ENCODE results near the gene PYCARD. TPM values are rescaled to one million over a fixed set of nuclear protein-coding genes. Genes with fewer than 3 reads are reported as not detected.
"Not testable (repeated sequence)": the region's sequence is repeated elsewhere in the genome, so short reads cannot be mapped to it uniquely, and the experiment has no call there.

The PYCARD gene
- total RNA-seq, 1 donor from 2014 or later = 3.0 TPM

GRCh38 chr16:31191697-31192428 lies 10.7 kb downstream of the PYCARD start:
- no peak for DNase-seq (ENCODE audit: low read depth)

- no peak for DNase-seq (ENCODE audit: low read depth)
Observed at GRCh38 chr16:31190818-31191444, 11.6 kb downstream of the PYCARD start.

DNA sequence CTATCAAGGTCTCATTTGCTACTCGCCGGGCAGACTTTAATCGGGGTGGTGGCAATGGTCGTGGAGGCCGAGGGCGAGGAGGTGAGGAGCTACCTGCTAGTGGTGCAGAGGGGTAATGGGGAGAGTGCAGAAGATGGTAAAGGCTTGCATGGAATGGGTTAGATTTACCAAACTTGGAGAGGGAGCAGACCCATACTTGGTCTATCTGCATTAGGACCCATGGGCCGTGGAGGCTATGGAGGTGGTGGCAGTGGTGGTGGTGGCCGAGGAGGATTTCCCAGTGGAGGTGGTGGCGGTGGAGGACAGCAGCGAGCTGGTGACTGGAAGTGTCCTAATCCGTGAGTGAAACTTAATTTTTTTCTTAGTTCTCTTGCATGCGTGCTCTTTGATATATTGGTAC lies 12.5 kb downstream of the PYCARD start:
- DNase-seq (ENCODE audit: low read depth) = no peak

GRCh38 chr16:31189412-31189778 lies 13.2 kb downstream of the PYCARD start:
- no peak for DNase-seq (ENCODE audit: low read depth)

GRCh38 chr16:31188450-31189411 lies 13.8 kb downstream of the PYCARD start:
- no peak for DNase-seq (ENCODE audit: low read depth)

- no peak for DNase-seq (ENCODE audit: low read depth)
Observed at GRCh38 chr16:31187808-31188189, 14.8 kb downstream of the PYCARD start.

DNA sequence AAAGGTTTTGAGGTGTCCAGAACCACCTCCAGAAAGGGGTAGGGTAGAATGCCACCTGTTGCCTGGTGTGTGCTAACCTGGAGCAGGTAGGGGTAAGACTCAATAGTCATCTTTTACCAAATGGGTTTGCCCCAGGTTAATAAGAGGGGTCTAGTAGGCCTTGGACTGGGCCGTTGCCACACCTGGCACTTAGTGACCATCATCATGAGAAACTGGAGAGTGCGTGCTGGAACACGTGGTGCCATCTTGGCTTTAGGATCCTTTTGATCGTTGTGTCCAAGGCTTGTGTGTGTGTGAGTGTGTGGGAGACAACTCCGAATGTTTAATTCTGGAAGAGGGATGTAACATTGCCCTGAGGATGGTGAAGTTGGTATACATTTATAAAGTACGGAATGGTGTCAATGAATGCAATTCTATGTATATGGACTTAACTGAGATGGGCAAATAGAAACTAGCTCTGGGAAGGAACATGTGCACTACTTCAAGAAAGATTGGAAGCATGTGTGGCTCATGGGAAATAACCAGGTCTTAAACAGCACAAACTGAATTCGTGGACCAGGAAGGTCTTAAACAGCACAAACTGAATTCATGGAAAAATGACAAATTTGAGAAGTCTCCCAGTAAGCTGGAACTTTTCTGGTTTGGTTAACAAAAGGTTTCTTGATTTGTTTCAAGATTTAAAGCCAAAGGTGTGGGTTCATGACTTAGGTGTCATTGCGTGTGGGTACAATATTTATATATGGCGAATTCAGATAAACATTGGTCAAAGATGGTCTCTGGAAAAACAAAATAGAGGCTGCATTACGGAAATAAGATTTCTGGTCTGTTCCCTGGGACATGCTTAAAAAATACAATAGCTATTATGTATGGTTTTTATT lies 15.4 kb downstream of the PYCARD start:
- DNase-seq (ENCODE audit: low read depth) = no peak

- no peak for DNase-seq (ENCODE audit: low read depth)
Observed at GRCh38 chr16:31186176-31186575, 16.4 kb downstream of the PYCARD start.

GRCh38 chr16:31185339-31185738 lies 17.2 kb downstream of the PYCARD start:
- DNase-seq (ENCODE audit: low read depth) = no peak

DNA sequence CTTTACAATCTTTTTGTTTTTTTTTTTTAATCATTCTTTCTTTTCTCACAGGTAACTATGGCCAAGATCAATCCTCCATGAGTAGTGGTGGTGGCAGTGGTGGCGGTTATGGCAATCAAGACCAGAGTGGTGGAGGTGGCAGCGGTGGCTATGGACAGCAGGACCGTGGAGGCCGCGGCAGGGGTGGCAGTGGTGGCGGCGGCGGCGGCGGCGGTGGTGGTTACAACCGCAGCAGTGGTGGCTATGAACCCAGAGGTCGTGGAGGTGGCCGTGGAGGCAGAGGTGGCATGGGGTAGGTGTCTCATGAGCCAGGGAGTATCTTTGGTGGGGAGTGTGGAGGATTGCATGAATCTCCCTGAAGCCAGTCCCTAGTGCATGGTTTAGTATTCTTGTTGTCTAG lies 17.7 kb downstream of the PYCARD start:
- DNase-seq (ENCODE audit: low read depth) = no peak

DNA sequence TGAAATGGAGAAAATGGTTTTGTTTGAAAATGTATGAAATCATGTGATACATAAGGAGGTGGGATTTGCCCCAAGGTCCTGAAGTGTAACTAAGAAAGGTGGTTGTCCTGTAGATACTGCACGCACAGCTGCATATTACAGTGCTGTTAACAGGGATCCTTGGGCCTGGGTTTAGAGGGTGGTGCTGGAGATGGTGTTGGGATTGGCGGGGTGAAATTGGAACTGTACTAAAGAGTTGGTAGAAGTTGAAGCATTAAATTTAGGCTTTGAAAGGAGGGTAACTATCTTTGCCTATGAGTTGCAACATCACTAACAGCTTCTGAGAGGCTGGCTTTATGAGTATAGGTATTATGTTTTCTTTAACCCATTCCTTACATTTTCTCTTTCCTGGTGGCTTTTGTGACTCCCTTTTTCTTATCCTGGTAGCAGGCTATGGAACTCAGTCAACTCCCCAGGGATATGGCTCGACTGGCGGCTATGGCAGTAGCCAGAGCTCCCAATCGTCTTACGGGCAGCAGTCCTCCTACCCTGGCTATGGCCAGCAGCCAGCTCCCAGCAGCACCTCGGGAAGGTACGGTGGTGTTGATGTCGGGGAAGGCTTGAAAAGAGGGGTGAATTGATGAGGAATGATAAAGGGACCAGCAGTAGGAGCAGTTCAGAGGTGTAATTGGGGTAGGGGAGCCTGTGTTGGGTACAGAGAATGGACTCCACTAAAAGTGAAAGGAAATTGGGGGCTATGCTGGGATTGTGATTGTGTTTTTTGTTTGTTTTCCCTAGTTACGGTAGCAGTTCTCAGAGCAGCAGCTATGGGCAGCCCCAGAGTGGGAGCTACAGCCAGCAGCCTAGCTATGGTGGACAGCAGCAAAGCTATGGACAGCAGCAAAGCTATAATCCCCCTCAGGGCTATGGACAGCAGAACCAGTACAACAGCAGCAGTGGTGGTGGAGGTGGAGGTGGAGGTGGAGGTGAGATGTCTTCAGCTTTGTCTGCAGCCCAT lies 18.8 kb downstream of the PYCARD start:
- DNase-seq (ENCODE audit: low read depth) = no peak

- DNase-seq (ENCODE audit: low read depth) = no peak
Observed at GRCh38 chr16:31182391-31182790, 20.2 kb downstream of the PYCARD start.

DNA sequence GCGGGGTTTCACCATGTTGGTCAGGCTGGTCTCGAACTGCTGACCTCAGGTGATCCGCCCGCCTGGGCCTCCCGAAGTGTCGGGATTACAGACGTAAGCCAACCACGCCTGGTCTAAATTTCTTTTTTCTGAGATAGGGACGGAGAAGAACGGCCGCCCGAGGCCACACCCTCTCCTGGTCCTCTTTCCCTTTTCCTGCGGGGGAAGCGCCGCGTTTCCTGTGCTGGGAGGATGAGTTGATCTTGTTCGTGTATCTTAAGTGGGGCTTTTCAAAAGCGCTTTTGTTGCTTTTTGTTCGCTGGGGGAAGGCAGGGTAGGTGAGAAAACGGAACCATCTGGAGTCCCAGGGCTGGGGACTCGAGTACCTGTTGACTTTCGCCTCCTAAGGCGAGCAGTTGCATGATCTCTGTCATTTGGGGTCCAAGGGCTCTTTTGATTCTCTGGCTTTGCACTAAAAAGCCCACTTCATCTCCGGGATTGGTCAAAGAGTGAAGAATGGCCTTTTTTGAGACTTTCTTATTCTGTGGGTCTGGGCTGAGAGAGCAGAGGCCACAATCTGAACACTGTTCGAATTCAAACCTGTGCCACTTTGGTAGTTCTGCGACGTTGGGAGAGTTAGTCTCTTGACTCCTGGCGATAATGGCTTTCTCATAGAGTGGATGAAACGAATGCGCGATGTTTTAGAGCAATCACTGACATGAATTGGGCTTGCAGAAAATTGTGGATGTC lies 21.3 kb downstream of the PYCARD start:
- DNase-seq (ENCODE audit: low read depth) = no peak

- peak; percentile 89 for DNase-seq (ENCODE audit: low read depth)
Observed at GRCh38 chr16:31179747-31180459, 22.7 kb downstream of the PYCARD start, which contains the start of gene FUS. TSS of gene FUS (plus strand) at chr16:31180139. CDS start at chr16:31180215, 76 bp downstream.

GRCh38 chr16:31179219-31179746 lies 23.3 kb downstream of the PYCARD start:
- DNase-seq (ENCODE audit: low read depth) = no peak

- DNase-seq (ENCODE audit: low read depth) = peak; percentile 98
Observed at GRCh38 chr16:31177136-31177535, 25.4 kb downstream of the PYCARD start.

GRCh38 chr16:31170048-31170447 lies 32.5 kb downstream of the PYCARD start:
- DNase-seq (ENCODE audit: low read depth) = not testable (repeated sequence)

GRCh38 chr16:31168848-31169247 lies 33.7 kb downstream of the PYCARD start:
- no peak for DNase-seq (ENCODE audit: low read depth)

Data from myocyte (in vitro differentiated cells).